Measurements from ENCODE around the gene RBM19.

RBM19 gene

GRCh38 chr12:113897406-113897805 lies 68.7 kb downstream of the RBM19 start:
- no peak for DNase-seq (ENCODE audit: low read depth in 2 of 2)
- no peak overlapping the region for H3K4me3 ChIP-seq (replicated peaks in 1 of 2; ENCODE audit: low read depth in 2 of 2, low read length in 2 of 2)
- TF ChIP-seq CTCF (IDR thresholded peaks at IDR 0.05; ENCODE audit: low read depth, low read length), result no peak

GRCh38 chr12:113896841-113897240 lies 69.3 kb downstream of the RBM19 start:
- no peak for TF ChIP-seq CTCF (IDR thresholded peaks at IDR 0.05; ENCODE audit: low read depth, low read length)
- no peak overlapping the region for H3K4me3 ChIP-seq (replicated peaks in 1 of 2; ENCODE audit: low read depth in 2 of 2, low read length in 2 of 2)
- no peak for DNase-seq (ENCODE audit: low read depth in 2 of 2)

DNA sequence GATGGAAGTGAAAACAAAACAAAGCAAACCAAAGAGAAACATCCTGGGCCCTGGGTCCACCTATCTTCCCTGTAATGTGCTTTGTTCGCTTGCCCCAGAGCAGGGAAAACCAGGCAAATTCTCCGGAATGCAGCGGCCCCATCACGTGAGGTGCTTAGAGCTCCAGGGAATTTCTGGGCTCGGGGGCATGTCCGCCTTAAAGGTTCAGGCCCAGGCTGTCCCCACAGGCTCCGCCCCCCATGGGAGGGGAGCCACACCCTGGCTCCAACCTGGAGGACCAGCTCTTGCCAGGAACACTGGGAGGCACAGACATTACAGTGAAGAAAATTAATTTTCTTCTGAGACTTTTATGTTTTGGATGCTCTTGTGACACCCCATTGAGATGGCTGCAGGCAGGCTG lies 69.9 kb downstream of the RBM19 start:
- no peak for TF ChIP-seq CTCF (IDR thresholded peaks at IDR 0.05; ENCODE audit: low read depth, low read length)
- H3K4me3 ChIP-seq (replicated peaks in 1 of 2; ENCODE audit: low read depth in 2 of 2, low read length in 2 of 2), result no peak overlapping the region
- DNase-seq (ENCODE audit: low read depth in 2 of 2), result no peak

- no peak overlapping the region for H3K4me3 ChIP-seq (replicated peaks in 1 of 2; ENCODE audit: low read depth in 2 of 2, low read length in 2 of 2)
- DNase-seq (ENCODE audit: low read depth in 2 of 2), result no peak
- no peak for TF ChIP-seq CTCF (IDR thresholded peaks at IDR 0.05; ENCODE audit: low read depth, low read length)
Observed at GRCh38 chr12:113895176-113895575, 70.9 kb downstream of the RBM19 start.

- no peak for DNase-seq (ENCODE audit: low read depth in 2 of 2)
- no peak overlapping the region for H3K4me3 ChIP-seq (replicated peaks in 1 of 2; ENCODE audit: low read depth in 2 of 2, low read length in 2 of 2)
- no peak for TF ChIP-seq CTCF (IDR thresholded peaks at IDR 0.05; ENCODE audit: low read depth, low read length)
Observed at GRCh38 chr12:113894697-113895096, 71.4 kb downstream of the RBM19 start.

DNA sequence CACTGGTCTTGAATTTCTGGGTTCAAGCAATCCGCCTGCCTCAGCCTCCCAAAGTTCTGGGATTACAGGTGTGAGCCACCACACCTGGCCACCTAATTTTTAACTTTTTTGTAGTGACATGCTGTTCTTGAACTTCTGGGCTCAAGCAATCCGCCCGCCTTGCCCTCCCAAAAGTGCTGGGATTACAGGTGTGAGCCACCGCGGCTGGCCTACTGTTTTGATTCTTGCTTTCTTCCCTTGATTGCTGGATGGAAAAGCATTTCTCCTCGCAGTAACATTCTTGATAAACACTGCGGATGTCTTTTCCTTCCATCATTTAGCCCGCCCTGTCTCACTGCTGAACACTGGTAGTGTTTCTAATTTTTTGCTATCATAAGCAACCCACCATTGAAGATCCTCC lies 72.9 kb downstream of the RBM19 start:
- TF ChIP-seq CTCF (IDR thresholded peaks at IDR 0.05; ENCODE audit: low read depth, low read length), result no peak
- no peak overlapping the region for H3K4me3 ChIP-seq (replicated peaks in 1 of 2; ENCODE audit: low read depth in 2 of 2, low read length in 2 of 2)
- DNase-seq (ENCODE audit: low read depth in 2 of 2), result no peak

DNA sequence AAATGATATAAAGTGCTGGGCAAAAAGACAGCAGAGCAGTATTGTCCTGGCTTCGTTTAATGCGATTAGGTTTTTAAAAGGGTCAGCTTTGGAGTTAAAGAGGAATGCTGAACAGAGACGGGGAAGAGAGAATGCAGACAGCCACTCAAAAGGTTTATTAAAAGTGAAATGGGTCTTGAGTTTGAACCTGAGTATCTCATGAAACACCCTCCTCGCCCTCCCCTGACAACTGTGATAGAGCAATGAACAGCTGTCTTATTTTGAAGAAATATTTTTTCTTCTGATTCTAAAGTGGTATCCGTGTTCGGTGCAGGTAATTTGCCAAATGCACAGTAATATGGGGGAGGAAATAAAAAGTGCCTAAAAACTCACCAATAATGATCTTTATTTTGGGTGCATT lies 73.6 kb downstream of the RBM19 start:
- no peak for DNase-seq (ENCODE audit: low read depth in 2 of 2)
- TF ChIP-seq CTCF (IDR thresholded peaks at IDR 0.05; ENCODE audit: low read depth, low read length), result no peak
- H3K4me3 ChIP-seq (replicated peaks in 1 of 2; ENCODE audit: low read depth in 2 of 2, low read length in 2 of 2), result no peak overlapping the region
